Ishikawa (cell line): ENCODE data around the gene CTXN1.

Experiments
- CEBPB ChIP-seq: IDR thresholded peaks from 2 replicates; pipeline ENCODE4 v1.6.1; 2012
- CREB1 ChIP-seq: IDR thresholded peaks from 2 replicates; pipeline ENCODE4 v1.6.1; 2012; ENCODE audit warnings: low read depth
- EGR1 ChIP-seq: IDR thresholded peaks from 2 replicates; pipeline ENCODE4 v1.6.1; 2012
- EP300 ChIP-seq: IDR thresholded peaks from 2 replicates; pipeline ENCODE4 v1.6.1; 2012; ENCODE audit warnings: borderline replicate concordance
- FOXM1 ChIP-seq: IDR thresholded peaks from 2 replicates; pipeline ENCODE4 v1.6.1; 2012; ENCODE audit warnings: low read depth, borderline replicate concordance
- MAX ChIP-seq: IDR thresholded peaks from 2 replicates; pipeline ENCODE4 v1.6.1; 2012
- NFIC ChIP-seq: IDR thresholded peaks from 2 replicates; pipeline ENCODE4 v1.6.1; 2012
- RAD21 ChIP-seq: IDR thresholded peaks from 2 replicates; pipeline ENCODE4 v1.6.1; 2012; ENCODE audit warnings: low read depth
- TAF1 ChIP-seq: IDR thresholded peaks from 2 replicates; pipeline ENCODE4 v1.6.1; 2012; ENCODE audit warnings: low read depth, mild to moderate bottlenecking
- TCF12 ChIP-seq: IDR thresholded peaks from 2 replicates; pipeline ENCODE4 v1.6.1; 2012; ENCODE audit warnings: low read depth
- TEAD4 ChIP-seq: IDR thresholded peaks from 2 replicates; pipeline ENCODE4 v1.6.1; 2012
- YY1 ChIP-seq: IDR thresholded peaks from 2 replicates; pipeline ENCODE4 v1.6.1; 2012; ENCODE audit warnings: low read depth
- ZBTB7A ChIP-seq: IDR thresholded peaks from 2 replicates; pipeline ENCODE4 v1.6.1; 2012; ENCODE audit warnings: low read depth
- TF ChIP-seq, protein P1 (sequence below): IDR thresholded peaks from 2 replicates; pipeline ENCODE4 v1.6.1; 2012
- TF ChIP-seq, protein P2 (sequence below): IDR thresholded peaks from 2 replicates; pipeline ENCODE4 v1.6.1; 2012; ENCODE audit warnings: low read depth, mild to moderate bottlenecking

Gene CTXN1

GRCh38 chr19:7914099-7914498 is 11.8 kb downstream of the CTXN1 start:
- TF ChIP-seq TEAD4 (no peak), ZBTB7A (no peak), CREB1 (no peak), YY1 (no peak), CEBPB (no peak), MAX (no peak), TCF12 (no peak), EP300 (no peak), FOXM1 (no peak), TAF1 (no peak), NFIC (no peak), RAD21 (no peak), EGR1 (no peak)
- TF ChIP-seq, protein P1, sequence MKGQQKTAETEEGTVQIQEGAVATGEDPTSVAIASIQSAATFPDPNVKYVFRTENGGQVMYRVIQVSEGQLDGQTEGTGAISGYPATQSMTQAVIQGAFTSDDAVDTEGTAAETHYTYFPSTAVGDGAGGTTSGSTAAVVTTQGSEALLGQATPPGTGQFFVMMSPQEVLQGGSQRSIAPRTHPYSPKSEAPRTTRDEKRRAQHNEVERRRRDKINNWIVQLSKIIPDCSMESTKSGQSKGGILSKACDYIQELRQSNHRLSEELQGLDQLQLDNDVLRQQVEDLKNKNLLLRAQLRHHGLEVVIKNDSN: no peak
- TF ChIP-seq, protein P2, sequence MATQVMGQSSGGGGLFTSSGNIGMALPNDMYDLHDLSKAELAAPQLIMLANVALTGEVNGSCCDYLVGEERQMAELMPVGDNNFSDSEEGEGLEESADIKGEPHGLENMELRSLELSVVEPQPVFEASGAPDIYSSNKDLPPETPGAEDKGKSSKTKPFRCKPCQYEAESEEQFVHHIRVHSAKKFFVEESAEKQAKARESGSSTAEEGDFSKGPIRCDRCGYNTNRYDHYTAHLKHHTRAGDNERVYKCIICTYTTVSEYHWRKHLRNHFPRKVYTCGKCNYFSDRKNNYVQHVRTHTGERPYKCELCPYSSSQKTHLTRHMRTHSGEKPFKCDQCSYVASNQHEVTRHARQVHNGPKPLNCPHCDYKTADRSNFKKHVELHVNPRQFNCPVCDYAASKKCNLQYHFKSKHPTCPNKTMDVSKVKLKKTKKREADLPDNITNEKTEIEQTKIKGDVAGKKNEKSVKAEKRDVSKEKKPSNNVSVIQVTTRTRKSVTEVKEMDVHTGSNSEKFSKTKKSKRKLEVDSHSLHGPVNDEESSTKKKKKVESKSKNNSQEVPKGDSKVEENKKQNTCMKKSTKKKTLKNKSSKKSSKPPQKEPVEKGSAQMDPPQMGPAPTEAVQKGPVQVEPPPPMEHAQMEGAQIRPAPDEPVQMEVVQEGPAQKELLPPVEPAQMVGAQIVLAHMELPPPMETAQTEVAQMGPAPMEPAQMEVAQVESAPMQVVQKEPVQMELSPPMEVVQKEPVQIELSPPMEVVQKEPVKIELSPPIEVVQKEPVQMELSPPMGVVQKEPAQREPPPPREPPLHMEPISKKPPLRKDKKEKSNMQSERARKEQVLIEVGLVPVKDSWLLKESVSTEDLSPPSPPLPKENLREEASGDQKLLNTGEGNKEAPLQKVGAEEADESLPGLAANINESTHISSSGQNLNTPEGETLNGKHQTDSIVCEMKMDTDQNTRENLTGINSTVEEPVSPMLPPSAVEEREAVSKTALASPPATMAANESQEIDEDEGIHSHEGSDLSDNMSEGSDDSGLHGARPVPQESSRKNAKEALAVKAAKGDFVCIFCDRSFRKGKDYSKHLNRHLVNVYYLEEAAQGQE: no peak

DNA sequence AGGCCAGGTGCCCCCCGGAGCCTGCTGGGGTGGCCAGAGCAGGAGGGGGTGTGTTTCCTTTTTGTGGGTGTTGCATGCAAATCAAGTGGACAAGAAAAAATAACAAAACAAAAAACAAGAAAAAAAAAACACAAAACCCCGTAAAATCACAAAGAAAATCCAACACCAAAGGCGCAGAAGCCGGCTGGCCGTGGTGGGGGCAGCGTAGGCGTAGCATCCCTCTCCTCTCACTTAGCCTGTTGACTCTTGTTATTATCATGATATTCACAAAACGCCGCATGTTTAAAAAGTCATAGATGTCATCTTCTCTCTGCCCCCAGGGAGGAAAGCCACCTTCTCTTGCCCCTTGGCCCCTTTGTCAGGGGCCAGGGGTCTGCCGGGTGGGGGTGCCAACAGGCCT is 12.3 kb downstream of the CTXN1 start:
- TF ChIP-seq CREB1 (no peak), EGR1 (no peak), CEBPB (no peak), ZBTB7A (no peak; the same call in 1 of the 2 replicates), TCF12 (no peak), TAF1 (no peak), TEAD4 (no peak), MAX (no peak), YY1 (no peak), NFIC (no peak), RAD21 (no peak), FOXM1 (no peak), EP300 (no peak)
- TF ChIP-seq, protein P2: no peak
- TF ChIP-seq, protein P1: no peak

- TF ChIP-seq ZBTB7A (no peak; the same call in 1 of the 2 replicates), EP300 (no peak), RAD21 (no peak), YY1 (no peak), MAX (no peak)
- TF ChIP-seq, protein P1: no peak
These were observed 13.0 kb downstream of the CTXN1 start for GRCh38 chr19:7912697-7913564.

DNA sequence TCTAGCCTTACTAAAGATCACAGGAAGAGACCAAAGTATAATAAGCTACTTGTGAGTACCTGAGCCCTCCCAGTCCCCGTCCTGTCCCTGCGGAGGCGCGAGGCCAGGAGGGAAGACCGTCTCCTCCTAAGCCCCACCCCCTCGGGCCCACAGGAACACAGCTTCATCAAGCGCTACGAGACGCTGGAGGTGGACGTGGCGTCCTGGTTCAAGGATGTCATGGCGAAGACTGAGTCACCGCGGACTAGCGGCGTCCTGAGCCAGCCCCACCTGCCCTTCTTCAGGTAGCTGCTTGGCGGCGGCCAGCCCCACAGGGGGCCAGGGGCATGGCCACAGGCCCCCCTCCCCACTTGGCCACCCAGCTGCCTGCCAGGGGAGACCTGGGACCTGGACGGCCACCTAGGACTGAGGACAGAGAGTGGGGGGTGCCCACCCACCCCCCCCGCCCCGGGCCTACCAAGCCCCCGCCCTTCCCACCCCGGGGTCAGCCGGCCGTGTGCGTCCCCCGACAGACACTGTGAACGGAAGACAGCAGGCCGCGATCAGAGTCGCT is 13.7 kb downstream of the CTXN1 start:
- TF ChIP-seq TAF1 (no peak), TEAD4 (no peak), RAD21 (no peak), CREB1 (no peak), FOXM1 (no peak), EGR1 (no peak)
